Measurements from ENCODE around the gene FBXL20.
"Not testable (repeated sequence)": the region's sequence is repeated elsewhere in the genome, so short reads cannot be mapped to it uniquely, and the experiment has no call there.

Gene FBXL20

DNA sequence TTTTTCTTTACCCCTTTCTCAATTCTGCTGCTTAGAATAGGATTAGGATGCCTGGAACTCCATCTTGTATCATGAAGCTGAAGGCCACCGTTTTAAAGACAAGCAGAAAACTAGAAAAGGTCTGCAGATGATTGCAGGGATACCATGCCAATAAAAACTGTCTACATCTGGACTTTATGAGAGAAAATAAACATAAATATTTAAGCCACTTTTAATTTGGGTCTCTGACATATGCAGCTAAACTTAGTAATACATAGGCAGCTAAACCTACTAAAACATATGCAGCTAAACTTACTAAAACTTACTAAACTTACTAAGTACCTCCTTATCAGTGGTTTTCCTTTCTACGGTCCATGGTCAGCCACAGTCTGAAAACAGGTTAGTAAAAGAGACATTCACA, 48.4 kb downstream of the FBXL20 start:
- no peaks in the 10 kb centered on the region for H3K36me3 ChIP-seq (ENCODE audit: control insufficient read depth, insufficient read depth, low read length)
- no CpG with 5 or more reads among the region's 2 CpGs for WGBS, 2 experiments (ENCODE audit: insufficient coverage in 2 of 2)
- no peak overlapping the region for H3K4me3 ChIP-seq (ENCODE audit: extremely low read depth, insufficient read depth, low read length, poor library complexity, severe bottlenecking)
- no peak overlapping the region for H3K27ac ChIP-seq (ENCODE audit: low read depth, low read length, severe bottlenecking)
- H3K9me3 ChIP-seq (ENCODE audit: control insufficient read depth, low read length): no peaks in the 10 kb centered on the region
- H3K4me1 ChIP-seq (ENCODE audit: control insufficient read depth, insufficient read depth, low read length, poor library complexity, severe bottlenecking): no peaks in the 10 kb centered on the region

DNA sequence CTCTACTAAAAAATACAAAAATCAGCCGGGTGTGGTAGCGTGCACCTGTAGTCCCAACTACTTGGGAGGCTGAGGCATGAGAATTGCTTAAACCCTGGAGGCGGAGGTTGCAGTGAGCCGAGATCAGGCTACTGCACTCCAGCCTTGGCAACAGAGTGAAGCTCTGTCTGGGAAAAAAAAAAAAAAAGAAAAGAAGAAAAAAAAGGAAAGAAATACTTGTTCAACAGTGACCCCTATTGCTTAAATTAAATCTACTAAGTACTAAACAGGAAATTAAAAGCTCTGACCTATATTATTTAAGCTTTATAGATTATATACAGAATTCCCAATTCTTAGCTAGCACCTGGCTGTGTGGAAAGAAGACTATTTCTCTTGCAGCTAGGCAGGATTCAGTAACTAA, 48.9 kb downstream of the FBXL20 start:
- Histone ChIP-seq H3K9me3 (ENCODE audit: control insufficient read depth, low read length) (no peaks in the 10 kb centered on the region), H3K27ac (ENCODE audit: low read depth, low read length, severe bottlenecking) (no peak overlapping the region), H3K4me1 (ENCODE audit: control insufficient read depth, insufficient read depth, low read length, poor library complexity, severe bottlenecking) (no peaks in the 10 kb centered on the region), H3K36me3 (ENCODE audit: control insufficient read depth, insufficient read depth, low read length) (no peaks in the 10 kb centered on the region), H3K4me3 (ENCODE audit: extremely low read depth, insufficient read depth, low read length, poor library complexity, severe bottlenecking) (no peak overlapping the region)
- 88 to 94% methylated on average over 3 to 4 of the region's 4 CpGs for WGBS, 2 experiments (ENCODE audit: insufficient coverage in 2 of 2)

DNA sequence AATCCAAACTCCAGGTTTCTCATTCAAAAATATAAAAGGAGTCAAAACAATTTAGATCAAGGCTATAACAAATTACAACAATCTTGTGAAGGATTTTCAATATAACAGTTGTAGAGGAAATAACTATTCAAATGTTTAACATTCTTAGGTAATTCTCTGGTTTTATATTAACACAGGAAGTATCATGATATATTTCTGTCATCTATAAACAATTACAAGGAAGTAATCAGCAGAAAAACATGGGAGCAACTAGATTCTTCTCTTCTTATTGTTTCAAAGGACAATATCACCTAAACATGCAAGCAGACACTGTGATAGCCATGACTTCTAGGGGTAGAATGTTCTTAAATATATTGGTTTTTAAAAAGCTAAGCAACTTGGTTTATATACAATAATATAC, 49.9 kb downstream of the FBXL20 start:
- Histone ChIP-seq H3K27ac (ENCODE audit: low read depth, low read length, severe bottlenecking) (no peak overlapping the region), H3K9me3 (ENCODE audit: control insufficient read depth, low read length) (no peaks in the 10 kb centered on the region), H3K36me3 (ENCODE audit: control insufficient read depth, insufficient read depth, low read length) (no peaks in the 10 kb centered on the region), H3K4me1 (ENCODE audit: control insufficient read depth, insufficient read depth, low read length, poor library complexity, severe bottlenecking) (no peaks in the 10 kb centered on the region), H3K4me3 (ENCODE audit: extremely low read depth, insufficient read depth, low read length, poor library complexity, severe bottlenecking) (no peak overlapping the region)

DNA sequence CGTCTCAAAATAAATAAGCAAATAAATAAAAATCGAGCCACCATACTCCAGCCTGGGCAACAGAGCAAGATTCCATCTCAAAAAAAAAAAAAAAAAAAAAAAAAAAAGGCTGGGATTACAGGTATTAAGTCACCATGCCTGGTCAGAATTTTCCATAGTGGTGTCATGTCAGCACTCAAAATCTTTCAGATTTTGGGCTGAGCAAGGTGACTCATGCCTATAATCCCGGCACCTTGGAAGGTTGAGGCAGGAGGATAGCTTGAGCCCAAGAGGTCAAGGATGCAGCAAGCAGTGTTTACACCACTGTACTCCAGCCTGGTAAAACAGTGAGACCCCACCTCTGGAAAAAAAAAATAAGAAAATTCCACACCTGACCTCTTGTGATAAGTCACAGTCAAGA, 52.2 kb downstream of the FBXL20 start:
- Histone ChIP-seq H3K4me3 (ENCODE audit: extremely low read depth, insufficient read depth, low read length, poor library complexity, severe bottlenecking) (no peak overlapping the region), H3K4me1 (ENCODE audit: control insufficient read depth, insufficient read depth, low read length, poor library complexity, severe bottlenecking) (no peaks in the 10 kb centered on the region), H3K9me3 (ENCODE audit: control insufficient read depth, low read length) (no peaks in the 10 kb centered on the region), H3K27ac (ENCODE audit: low read depth, low read length, severe bottlenecking) (no peak overlapping the region), H3K36me3 (ENCODE audit: control insufficient read depth, insufficient read depth, low read length) (no peaks in the 10 kb centered on the region)
- WGBS, 2 experiments (ENCODE audit: insufficient coverage in 2 of 2): 100% methylated on average over 1 of the region's 3 CpGs; no CpG with 5 or more reads in 1 of the 2 experiments

DNA sequence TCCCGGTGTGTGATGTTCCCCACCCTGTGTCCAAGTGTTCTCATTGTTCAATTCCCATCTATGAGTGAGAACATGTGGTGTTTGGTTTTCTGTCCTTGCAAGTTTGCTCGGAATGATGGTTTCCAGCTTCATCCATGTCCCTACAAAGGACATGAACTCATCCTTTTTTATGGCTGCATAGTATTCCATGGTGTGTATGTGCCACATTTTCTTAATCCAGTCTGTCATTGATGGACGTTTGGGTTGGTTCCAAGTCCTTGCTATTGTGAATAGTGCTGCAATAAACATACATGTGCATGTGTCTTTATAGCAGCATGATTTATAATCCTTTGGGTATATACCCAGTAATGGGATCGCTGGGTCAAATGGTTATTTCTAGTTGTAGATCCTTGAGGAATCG, 54.6 kb downstream of the FBXL20 start:
- H3K9me3 ChIP-seq (ENCODE audit: control insufficient read depth, low read length); H3K36me3 ChIP-seq (ENCODE audit: control insufficient read depth, insufficient read depth, low read length); H3K27ac ChIP-seq (ENCODE audit: low read depth, low read length, severe bottlenecking); H3K4me1 ChIP-seq (ENCODE audit: control insufficient read depth, insufficient read depth, low read length, poor library complexity, severe bottlenecking); H3K4me3 ChIP-seq (ENCODE audit: extremely low read depth, insufficient read depth, low read length, poor library complexity, severe bottlenecking): not testable (repeated sequence)
- 90% methylated on average over 1 of the region's 5 CpGs; no CpG with 5 or more reads in 1 of the 2 experiments for WGBS, 2 experiments (ENCODE audit: insufficient coverage in 2 of 2)

DNA sequence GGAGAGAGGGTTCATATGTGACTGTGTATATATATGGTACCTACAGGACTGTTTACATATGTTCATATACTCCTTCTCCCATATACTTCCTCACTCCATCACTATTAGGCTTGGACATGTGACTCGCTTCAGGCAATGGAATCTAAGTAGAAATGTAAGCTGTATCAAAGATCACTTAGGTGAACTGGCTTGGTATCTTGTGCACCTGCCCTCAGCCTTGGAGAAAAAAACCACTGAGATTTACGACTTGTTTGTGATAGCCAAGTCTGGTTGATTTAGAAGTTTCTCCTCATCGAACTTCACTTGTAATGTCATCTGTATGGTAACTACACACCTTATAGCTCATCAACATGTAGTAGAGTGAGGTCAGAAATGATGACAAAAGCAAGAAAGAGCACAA, 59.9 kb downstream of the FBXL20 start:
- Histone ChIP-seq H3K9me3 (ENCODE audit: control insufficient read depth, low read length) (peaks cover 3% of the 10 kb centered on the region), H3K4me3 (ENCODE audit: extremely low read depth, insufficient read depth, low read length, poor library complexity, severe bottlenecking) (no peak overlapping the region), H3K4me1 (ENCODE audit: control insufficient read depth, insufficient read depth, low read length, poor library complexity, severe bottlenecking) (no peaks in the 10 kb centered on the region), H3K36me3 (ENCODE audit: control insufficient read depth, insufficient read depth, low read length) (peaks cover 8% of the 10 kb centered on the region), H3K27ac (ENCODE audit: low read depth, low read length, severe bottlenecking) (no peak overlapping the region)
- 100% methylated on average over 1 to 2 of the region's 3 CpGs for WGBS, 2 experiments (ENCODE audit: insufficient coverage in 2 of 2)

DNA sequence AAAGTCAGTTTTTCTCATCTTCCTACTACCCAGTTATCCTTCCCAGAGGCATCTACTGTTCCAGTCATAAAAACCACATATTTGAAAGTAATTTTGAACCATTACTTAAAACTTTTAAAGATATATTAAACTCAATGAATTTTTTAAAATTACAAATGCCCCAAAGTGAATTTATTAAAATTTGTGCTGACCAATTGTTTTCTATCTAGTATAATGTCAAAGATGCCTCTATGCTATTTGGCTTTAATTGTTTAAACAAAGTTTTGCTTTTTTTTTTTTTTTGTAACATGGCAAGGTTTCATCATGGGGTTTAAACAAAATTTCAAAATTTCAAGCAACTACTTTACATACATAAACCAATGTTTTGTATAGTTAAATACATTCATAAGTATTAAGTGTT, 60.7 kb downstream of the FBXL20 start:
- Histone ChIP-seq H3K27ac (ENCODE audit: low read depth, low read length, severe bottlenecking) (no peak overlapping the region), H3K9me3 (ENCODE audit: control insufficient read depth, low read length) (peaks cover 3% of the 10 kb centered on the region), H3K4me3 (ENCODE audit: extremely low read depth, insufficient read depth, low read length, poor library complexity, severe bottlenecking) (no peak overlapping the region), H3K36me3 (ENCODE audit: control insufficient read depth, insufficient read depth, low read length) (peaks cover 11% of the 10 kb centered on the region), H3K4me1 (ENCODE audit: control insufficient read depth, insufficient read depth, low read length, poor library complexity, severe bottlenecking) (no peaks in the 10 kb centered on the region)

DNA sequence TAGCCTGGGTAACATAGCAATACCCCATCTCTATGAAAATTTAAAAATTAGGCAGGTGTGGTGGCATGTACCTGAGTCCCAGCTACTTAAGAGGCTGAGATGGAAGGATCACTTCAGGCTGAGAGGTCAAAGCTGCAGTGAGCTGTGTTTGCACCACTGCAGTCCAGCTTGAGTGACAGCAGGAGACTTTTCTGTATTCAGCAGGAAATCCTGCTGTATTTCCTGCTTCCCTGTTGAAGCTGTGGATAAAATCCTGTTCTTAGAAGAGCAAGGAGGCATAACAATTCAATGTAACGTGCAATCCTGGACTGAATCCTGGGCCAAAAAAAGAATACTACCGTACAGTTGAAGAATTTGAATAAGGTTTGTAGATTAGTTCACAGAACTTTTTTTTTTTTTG, 62.2 kb downstream of the FBXL20 start:
- Histone ChIP-seq H3K27ac (ENCODE audit: low read depth, low read length, severe bottlenecking) (no peak overlapping the region), H3K9me3 (ENCODE audit: control insufficient read depth, low read length) (peaks cover 3% of the 10 kb centered on the region), H3K4me1 (ENCODE audit: control insufficient read depth, insufficient read depth, low read length, poor library complexity, severe bottlenecking) (no peaks in the 10 kb centered on the region), H3K4me3 (ENCODE audit: extremely low read depth, insufficient read depth, low read length, poor library complexity, severe bottlenecking) (no peak overlapping the region), H3K36me3 (ENCODE audit: control insufficient read depth, insufficient read depth, low read length) (peaks cover 11% of the 10 kb centered on the region)
- WGBS, 2 experiments (ENCODE audit: insufficient coverage in 2 of 2): 68 to 86% methylated on average over 1 to 2 of the region's 2 CpGs

DNA sequence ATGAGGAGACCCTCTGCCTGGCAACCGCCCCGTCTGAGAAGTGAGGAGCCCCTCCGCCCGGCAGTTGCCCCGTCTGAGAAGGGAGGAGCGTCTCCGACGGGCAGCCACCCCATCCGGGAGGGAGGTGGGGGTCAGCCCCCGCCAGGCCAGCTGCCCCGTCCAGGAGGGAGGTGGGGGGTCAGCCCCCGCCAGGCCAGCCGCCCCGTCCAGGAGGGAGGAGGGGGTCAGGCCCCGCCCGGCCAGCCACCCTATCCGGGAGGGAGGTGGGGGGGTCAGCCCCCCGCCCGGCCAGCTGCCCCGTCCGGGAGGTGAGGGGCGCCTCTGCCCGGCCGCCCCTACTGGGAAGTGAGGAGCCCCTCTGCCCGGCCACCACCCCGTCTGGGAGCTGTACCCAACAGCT, 63.8 kb downstream of the FBXL20 start:
- H3K27ac ChIP-seq (ENCODE audit: low read depth, low read length, severe bottlenecking); H3K9me3 ChIP-seq (ENCODE audit: control insufficient read depth, low read length); H3K4me1 ChIP-seq (ENCODE audit: control insufficient read depth, insufficient read depth, low read length, poor library complexity, severe bottlenecking); H3K4me3 ChIP-seq (ENCODE audit: extremely low read depth, insufficient read depth, low read length, poor library complexity, severe bottlenecking): not testable (repeated sequence)
- WGBS, 2 experiments (ENCODE audit: insufficient coverage in 2 of 2): 86 to 95% methylated on average over 2 to 18 of the region's 26 CpGs
- peaks cover 15% of the 10 kb centered on the region for H3K36me3 ChIP-seq (ENCODE audit: control insufficient read depth, insufficient read depth, low read length)

DNA sequence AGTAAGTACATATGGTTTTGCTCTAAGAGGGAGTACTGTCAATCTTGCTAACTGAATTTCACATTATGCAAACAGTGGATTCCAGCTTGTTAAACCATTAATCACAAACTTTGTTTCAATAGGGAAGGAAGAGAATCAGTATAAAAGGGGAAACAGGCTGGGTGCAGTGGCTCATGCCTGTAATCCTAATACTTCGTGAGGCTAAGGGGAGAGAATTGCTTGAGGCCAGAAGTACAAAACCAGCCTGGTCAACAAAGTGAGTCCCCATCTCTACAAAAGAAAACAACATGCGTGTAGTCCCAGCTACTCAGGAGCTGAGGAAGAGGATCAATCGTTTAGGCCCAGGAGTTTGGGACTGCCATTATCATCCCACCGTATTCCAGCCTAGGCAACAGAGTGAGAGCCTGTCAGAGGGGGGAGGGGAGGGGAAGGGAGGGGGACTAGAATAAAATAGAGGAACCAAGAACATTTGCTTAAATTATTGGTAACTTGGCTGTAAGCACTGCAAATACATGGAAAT, 65.7 kb downstream of the FBXL20 start:
- H3K9me3 ChIP-seq (ENCODE audit: control insufficient read depth, low read length): peaks cover 3% of the 10 kb centered on the region
- no peak overlapping the region for H3K4me3 ChIP-seq (ENCODE audit: extremely low read depth, insufficient read depth, low read length, poor library complexity, severe bottlenecking)
- WGBS, 2 experiments (ENCODE audit: insufficient coverage in 2 of 2): 86 to 93% methylated on average over 4 of the region's 4 CpGs
- H3K36me3 ChIP-seq (ENCODE audit: control insufficient read depth, insufficient read depth, low read length): peaks cover 15% of the 10 kb centered on the region
- H3K4me1 ChIP-seq (ENCODE audit: control insufficient read depth, insufficient read depth, low read length, poor library complexity, severe bottlenecking): no peaks in the 10 kb centered on the region
- H3K27ac ChIP-seq (ENCODE audit: low read depth, low read length, severe bottlenecking): peak overlapping the region; percentile 50

DNA sequence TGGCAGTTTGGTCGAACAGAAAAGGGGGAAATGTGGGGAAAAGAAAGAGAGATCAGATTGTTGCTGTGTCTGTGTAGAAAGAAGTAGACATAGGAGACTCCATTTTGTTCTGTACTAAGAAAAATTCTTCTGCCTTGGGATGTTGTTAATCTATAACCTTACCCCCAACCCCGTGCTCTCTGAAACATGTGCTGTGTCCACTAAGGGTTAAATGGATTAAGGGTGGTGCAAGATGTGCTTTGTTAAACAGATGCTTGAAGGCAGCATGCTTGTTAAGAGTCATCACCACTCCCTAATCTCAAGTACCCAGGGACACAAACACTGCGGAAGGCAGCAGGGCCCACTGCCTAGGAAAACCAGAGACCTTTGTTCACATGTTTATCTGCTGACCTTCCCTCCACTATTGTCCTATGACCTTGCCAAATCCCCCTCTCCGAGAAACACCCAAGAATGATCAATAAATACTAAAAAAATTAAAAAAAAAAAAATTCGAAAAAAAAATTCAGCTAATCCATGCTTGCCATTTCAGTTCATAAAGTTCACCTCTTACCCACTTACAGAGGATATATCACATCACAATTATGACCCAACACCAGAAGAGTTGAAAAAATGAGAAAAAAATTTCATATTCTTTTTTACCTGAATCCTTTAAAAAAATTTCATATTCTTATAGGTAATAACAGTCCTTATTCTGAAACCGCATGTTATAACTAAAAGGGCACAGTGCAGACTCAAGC, 67.2 kb downstream of the FBXL20 start:
- H3K27ac ChIP-seq (ENCODE audit: low read depth, low read length, severe bottlenecking): peak overlapping the region; percentile 62
- not testable (repeated sequence) for H3K4me1 ChIP-seq (ENCODE audit: control insufficient read depth, insufficient read depth, low read length, poor library complexity, severe bottlenecking); H3K36me3 ChIP-seq (ENCODE audit: control insufficient read depth, insufficient read depth, low read length); H3K9me3 ChIP-seq (ENCODE audit: control insufficient read depth, low read length); H3K4me3 ChIP-seq (ENCODE audit: extremely low read depth, insufficient read depth, low read length, poor library complexity, severe bottlenecking)
- 71 to 85% methylated on average over 1 to 2 of the region's 6 CpGs for WGBS, 2 experiments (ENCODE audit: insufficient coverage in 2 of 2)

Data from mesodermal cell (in vitro differentiated cells).